Measurements from ENCODE around the gene MKKS.

GRCh38 chr20:10408108-10408813, 25.8 kb downstream of the MKKS start:
- TF ChIP-seq, protein P1, sequence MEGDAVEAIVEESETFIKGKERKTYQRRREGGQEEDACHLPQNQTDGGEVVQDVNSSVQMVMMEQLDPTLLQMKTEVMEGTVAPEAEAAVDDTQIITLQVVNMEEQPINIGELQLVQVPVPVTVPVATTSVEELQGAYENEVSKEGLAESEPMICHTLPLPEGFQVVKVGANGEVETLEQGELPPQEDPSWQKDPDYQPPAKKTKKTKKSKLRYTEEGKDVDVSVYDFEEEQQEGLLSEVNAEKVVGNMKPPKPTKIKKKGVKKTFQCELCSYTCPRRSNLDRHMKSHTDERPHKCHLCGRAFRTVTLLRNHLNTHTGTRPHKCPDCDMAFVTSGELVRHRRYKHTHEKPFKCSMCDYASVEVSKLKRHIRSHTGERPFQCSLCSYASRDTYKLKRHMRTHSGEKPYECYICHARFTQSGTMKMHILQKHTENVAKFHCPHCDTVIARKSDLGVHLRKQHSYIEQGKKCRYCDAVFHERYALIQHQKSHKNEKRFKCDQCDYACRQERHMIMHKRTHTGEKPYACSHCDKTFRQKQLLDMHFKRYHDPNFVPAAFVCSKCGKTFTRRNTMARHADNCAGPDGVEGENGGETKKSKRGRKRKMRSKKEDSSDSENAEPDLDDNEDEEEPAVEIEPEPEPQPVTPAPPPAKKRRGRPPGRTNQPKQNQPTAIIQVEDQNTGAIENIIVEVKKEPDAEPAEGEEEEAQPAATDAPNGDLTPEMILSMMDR (IDR thresholded peaks at IDR 0.05), result no peak
- TF ChIP-seq POLR2A (IDR thresholded peaks at IDR 0.05), result no peak
